Measurements from ENCODE around the gene SMARCC1.
"Not testable (repeated sequence)": the region's sequence is repeated elsewhere in the genome, so short reads cannot be mapped to it uniquely, and the experiment has no call there.

The SMARCC1 gene

GRCh38 chr3:47781685-47782445 is at the start of gene SMARCC1:
TSS of gene SMARCC1 (minus strand) at chr3:47781893. CDS start at chr3:47781797, 96 bp downstream.
- DNase-seq (ENCODE audit: low read depth in 3 of 3) = peak; percentile 96 to 98 (median 98)

DNA sequence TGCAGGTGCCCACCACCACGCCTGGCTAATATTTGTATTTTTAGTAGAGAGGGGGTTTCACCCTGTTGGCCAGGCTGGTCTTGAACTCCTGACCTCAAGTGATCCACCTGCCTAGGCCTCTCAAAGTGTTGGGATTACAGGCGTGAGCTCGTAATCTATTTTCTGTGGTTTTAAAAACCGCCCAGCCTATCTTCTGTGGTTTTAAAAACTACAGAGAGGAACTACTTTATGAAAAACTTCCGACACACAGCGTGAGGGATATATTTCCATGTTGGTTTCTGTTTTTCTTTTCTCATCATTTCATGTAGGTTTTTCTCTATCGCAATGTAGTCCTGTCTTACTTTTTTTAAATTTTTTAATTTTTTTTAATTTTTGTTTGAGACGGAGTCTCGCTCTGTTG is 47.8 kb upstream of the SMARCC1 start:
- not testable (repeated sequence) for DNase-seq (ENCODE audit: low read depth in 3 of 3)

- no peak for DNase-seq (ENCODE audit: low read depth in 3 of 3)
Measured at GRCh38 chr3:47825590-47825989, 43.9 kb upstream of the SMARCC1 start.

GRCh38 chr3:47824541-47825473 is 43.1 kb upstream of the SMARCC1 start:
- peak; percentile 57 to 69 (median 61) for DNase-seq (ENCODE audit: low read depth in 3 of 3)

DNA sequence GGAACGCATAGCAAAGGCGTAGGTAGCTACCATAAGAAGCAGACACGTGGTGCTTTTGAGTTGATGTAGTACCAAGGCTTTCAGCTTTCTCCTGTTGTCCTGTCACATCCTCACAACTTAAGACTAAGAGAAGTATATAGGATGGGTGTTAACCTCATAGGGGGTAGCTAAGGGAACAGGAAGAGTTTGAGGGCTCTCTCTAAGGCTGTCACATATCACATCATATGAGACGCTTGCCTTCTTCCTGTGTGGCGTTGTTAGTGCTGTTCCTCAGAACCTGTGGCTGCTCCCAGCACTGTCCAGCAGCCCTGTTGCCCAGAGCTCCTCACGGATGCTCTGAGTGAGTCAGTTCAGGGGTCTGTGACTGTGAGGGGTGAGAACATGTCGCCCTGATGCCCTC is 35.9 kb upstream of the SMARCC1 start:
- no peak for DNase-seq (ENCODE audit: low read depth in 3 of 3)

GRCh38 chr3:47813551-47814177 is 32.0 kb upstream of the SMARCC1 start:
- DNase-seq (ENCODE audit: low read depth in 3 of 3) = no peak

DNA sequence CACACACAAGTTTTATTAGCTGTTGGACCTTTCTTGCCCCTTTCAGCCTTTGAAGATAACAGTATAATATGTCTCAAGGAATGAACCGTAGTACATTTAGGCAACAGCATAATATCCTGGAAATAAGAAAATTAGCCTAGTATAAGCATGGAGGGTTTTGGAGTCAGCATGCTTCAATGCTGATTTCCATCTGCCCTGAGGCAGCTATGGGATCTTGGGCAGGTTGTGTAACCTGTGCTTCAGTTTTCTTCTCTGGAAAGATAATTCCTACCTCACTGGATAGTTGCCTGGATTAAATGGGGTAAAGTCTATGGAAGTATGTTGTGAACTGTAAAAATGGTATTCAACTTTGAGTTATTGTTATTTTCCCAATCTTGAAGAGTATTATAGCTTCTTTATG is 22.9 kb upstream of the SMARCC1 start:
- DNase-seq (ENCODE audit: low read depth in 3 of 3) = no peak

DNA sequence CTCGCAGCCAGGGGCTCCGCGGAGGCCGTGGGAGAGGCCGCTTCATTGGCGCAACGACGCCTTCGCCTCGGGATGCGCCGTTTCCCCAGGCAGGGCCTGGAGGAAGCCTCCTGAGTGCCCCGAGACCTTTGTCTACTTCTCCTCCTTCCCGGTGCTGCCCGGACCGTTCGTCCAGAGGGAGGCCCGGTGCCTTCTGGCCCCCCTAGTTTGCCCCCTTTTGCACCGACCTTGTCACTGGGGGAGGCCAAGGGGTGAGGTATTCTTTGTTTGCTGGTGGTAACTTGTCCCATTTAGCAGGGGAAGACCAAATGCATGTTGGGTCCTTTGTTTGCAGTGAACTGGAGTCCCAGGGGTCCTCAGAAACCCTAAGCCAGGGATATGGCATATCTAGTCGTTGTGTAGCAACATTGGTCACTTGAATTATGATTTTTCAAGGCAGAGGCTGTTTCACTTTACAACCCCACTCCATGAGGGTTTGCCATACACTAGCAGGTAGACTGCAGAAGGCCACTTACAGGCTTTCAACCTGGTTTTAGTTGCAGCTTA is 21.9 kb upstream of the SMARCC1 start:
- DNase-seq (ENCODE audit: low read depth in 3 of 3) = no peak

- DNase-seq (ENCODE audit: low read depth in 3 of 3) = peak; percentile 69 to 80 (median 70)
Measured at GRCh38 chr3:47802734-47803479, 21.2 kb upstream of the SMARCC1 start, which contains the start of gene DHX30. TSS of gene DHX30 (plus strand) at chr3:47803138. CDS start at chr3:47810684, 7,546 bp downstream.

- DNase-seq (ENCODE audit: low read depth in 3 of 3) = no peak
Measured at GRCh38 chr3:47799733-47800132, 18.0 kb upstream of the SMARCC1 start.

GRCh38 chr3:47794544-47794943 is 12.9 kb upstream of the SMARCC1 start:
- DNase-seq (ENCODE audit: low read depth in 3 of 3) = no peak

- DNase-seq (ENCODE audit: low read depth in 3 of 3) = no peak
Measured at GRCh38 chr3:47792699-47793098, 11.0 kb upstream of the SMARCC1 start.

- no peak for DNase-seq (ENCODE audit: low read depth in 3 of 3)
Measured at GRCh38 chr3:47791193-47791855, 9.6 kb upstream of the SMARCC1 start.

DNA sequence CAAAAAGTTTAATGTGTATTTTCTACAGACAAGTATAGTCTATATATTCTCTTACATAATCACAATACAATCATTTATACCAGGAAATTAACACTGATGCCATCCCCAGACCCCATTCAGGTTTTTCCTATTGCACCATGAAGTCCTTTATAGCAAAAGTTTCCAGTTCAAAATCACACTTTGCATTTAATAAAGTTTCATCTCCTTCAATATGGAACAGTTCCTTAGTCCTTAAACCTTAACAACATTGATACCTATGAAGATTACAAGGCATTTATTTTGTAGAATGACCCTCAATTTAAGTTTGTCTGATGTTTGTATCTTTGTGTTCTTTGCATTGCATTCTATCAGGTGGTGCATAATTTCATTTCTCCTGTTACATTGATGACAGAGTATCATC is 2.0 kb upstream of the SMARCC1 start:
- DNase-seq (ENCODE audit: low read depth in 3 of 3) = no peak

GRCh38 chr3:47782446-47783308 is 984 bp upstream of the SMARCC1 start:
- DNase-seq (ENCODE audit: low read depth in 3 of 3) = no peak

DNA sequence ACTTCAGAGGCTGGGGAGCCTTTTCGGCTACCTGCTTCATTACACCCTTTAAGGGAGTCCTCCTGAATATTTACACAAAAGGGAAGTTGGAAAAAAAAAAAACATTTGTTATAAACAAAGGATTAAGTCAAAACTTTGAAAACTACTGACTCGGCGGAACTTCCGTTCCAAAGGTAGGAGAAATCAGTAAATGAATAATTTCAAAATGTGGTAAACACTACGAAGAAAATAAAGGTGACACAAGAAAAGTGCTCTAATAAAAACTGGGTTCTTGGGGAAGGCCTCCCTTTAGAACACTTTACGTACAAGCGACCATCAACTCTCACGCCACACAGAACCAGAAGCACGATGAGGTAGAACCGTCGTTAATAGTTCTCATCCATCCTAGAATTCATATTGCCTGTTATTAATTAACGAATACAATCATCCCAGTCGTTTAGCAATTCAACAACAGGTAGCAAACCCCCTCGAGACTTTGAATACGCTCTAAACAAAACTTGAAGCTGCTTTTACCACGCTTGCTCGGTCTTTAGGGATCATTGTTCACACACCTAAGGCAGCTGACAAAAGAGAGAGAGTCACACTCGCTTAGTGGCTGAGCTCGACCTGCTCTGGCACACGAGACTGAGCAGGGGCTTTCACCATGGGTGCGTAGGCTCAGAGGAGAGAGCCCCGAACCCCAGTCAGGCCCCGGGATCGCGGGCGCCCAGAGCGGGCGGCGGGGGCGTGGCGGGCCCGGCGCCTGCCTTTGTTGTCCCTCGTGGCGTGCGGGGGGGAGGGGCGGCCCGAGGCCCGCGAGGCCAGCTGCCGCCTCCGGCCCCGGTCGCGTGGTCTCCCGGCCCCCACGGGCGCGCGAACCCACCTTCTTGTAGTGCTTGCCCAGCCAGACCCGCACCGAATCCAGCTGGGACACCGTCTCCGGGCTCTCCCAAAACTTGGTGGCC is 680 bp downstream of the SMARCC1 start:
- DNase-seq (ENCODE audit: low read depth in 3 of 3) = peak in 2 of 3 donors; percentile 29 to 65

GRCh38 chr3:47778746-47779145 is 2.9 kb downstream of the SMARCC1 start:
- no peak for DNase-seq (ENCODE audit: low read depth in 3 of 3)

GRCh38 chr3:47772788-47773187 is 8.9 kb downstream of the SMARCC1 start:
- DNase-seq (ENCODE audit: low read depth in 3 of 3) = no peak

Data from stimulated activated CD4-positive, alpha-beta T cell treated with anti-CD3 and anti-CD28 coated beads, TNF-alpha, amount 100 ng/mL, for 48 hours (primary cell).